Measurements from ENCODE around the gene ITSN1.

DNA sequence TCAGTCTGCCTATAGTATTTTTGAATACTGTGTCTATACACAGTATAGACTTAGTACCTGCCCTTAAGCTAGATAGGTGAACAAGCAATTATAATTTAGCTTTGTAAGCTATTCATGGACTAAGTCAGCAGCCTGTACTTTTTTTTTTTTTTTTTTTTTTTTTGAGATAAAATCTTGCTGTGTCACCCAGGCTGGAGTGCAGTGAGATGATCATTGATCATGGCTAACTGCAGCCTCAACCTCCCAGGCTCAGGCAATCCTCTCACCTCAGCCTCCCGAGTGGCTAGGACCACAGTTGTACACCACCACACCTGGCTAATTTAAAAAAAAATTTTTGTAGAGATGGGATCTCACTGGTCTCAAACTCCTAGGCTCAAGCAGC lies 17.3 kb downstream of the ITSN1 start:
- no peak for TF ChIP-seq PATZ1 (CRISPR knock-in tag; IDR thresholded peaks at IDR 0.05; ENCODE audit: borderline replicate concordance)
- no peak for TF ChIP-seq RARB (CRISPR knock-in tag; IDR thresholded peaks at IDR 0.05)
- no peak for TF ChIP-seq ZFP30 (CRISPR knock-in tag; IDR thresholded peaks at IDR 0.05)
- TF ChIP-seq ZFP3 (CRISPR knock-in tag; IDR thresholded peaks at IDR 0.05) = no peak
- no peak for TF ChIP-seq OSR1 (CRISPR knock-in tag; IDR thresholded peaks at IDR 0.05)
- no peak for TF ChIP-seq ARNTL (CRISPR knock-in tag; IDR thresholded peaks at IDR 0.05; ENCODE audit: borderline replicate concordance, low read depth)
- no peak for TF ChIP-seq PPARA (CRISPR knock-in tag; IDR thresholded peaks at IDR 0.05; ENCODE audit: borderline replicate concordance)
